ENCODE results near the gene SYT8.

DNA sequence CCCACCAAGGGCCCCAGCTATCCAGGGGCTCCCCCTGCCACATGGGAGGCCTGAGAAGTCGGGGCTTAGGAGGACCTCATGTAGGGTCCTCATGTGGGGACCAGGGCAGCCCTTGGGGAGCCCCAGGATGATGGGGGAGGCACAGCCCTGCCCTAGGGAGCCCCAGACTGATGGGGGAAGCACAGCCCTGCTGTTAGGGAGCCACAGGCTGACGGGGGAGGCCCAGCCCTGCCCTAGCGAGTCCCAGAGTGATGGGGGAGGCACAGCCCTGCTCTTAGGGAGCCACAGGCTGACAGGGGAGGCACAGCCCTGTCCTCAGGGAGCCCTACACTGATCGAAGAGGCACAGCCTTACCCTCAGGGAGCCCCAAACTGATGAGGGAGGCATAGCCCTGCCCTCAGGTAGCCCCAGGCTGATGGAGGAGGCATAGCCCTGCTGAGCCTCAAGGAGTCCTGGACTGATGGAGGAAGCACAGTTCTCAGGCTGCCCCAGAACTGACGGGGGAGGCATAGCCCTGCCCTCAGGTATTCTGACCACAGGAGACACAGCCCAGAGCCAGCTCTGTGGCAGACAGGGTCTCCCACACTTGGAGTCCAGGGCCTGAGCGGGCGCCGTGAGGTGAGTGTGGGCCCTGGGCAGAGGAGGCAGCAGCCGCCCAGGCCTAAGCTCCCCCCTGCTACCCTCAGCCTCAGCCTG is 46.1 kb downstream of the SYT8 start:
- TF ChIP-seq, protein P1, sequence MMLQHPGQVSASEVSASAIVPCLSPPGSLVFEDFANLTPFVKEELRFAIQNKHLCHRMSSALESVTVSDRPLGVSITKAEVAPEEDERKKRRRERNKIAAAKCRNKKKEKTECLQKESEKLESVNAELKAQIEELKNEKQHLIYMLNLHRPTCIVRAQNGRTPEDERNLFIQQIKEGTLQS (IDR thresholded peaks at IDR 0.05) = no peak
- TF ChIP-seq POLR2A (IDR thresholded peaks at IDR 0.05; ENCODE audit: borderline replicate concordance, extremely low read depth, insufficient read depth, insufficient read length) (no peak), ELF1 (IDR thresholded peaks at IDR 0.05; ENCODE audit: borderline replicate concordance, low read depth) (no peak), CEBPB (IDR thresholded peaks at IDR 0.05; ENCODE audit: low read depth) (no peak)
- TF ChIP-seq, protein P2, sequence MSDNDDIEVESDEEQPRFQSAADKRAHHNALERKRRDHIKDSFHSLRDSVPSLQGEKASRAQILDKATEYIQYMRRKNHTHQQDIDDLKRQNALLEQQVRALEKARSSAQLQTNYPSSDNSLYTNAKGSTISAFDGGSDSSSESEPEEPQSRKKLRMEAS (IDR thresholded peaks at IDR 0.05) = no peak
